ENCODE data around the gene GNPTG.

DNA sequence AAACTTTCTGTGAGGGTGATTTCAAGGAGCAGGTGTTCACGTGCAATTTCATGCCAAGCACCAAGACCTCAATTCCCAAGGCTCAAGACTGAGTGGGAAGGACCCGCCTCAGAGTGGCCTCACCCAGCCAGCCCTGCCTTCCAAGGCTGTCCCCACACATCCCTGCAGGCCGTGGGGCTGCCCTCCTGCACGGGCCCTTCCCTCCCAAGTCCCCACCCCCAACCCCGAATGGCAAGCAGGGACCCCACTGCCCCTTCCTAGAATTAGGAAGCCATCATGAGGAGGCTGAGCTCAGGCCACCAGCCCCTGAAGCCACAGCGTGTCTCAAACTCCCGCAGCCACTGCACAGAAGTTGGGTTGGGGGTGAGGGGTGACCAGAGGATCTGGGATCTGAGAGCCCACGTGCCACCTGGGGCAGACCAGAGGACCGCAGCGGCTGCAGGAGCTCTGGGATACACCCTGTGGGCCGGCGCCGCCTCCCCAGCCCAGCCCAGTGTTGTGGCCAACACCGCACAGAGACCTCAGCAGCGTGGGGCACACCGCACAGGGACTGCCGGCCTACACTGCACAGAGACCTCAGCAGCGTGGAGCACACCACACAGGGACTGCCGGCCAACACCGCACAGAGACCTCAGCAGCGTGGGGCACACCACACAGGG is 20.7 kb downstream of the GNPTG start:
- TF ChIP-seq, protein P1, sequence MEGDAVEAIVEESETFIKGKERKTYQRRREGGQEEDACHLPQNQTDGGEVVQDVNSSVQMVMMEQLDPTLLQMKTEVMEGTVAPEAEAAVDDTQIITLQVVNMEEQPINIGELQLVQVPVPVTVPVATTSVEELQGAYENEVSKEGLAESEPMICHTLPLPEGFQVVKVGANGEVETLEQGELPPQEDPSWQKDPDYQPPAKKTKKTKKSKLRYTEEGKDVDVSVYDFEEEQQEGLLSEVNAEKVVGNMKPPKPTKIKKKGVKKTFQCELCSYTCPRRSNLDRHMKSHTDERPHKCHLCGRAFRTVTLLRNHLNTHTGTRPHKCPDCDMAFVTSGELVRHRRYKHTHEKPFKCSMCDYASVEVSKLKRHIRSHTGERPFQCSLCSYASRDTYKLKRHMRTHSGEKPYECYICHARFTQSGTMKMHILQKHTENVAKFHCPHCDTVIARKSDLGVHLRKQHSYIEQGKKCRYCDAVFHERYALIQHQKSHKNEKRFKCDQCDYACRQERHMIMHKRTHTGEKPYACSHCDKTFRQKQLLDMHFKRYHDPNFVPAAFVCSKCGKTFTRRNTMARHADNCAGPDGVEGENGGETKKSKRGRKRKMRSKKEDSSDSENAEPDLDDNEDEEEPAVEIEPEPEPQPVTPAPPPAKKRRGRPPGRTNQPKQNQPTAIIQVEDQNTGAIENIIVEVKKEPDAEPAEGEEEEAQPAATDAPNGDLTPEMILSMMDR (IDR thresholded peaks at IDR 0.05) = no peak
- no peak for TF ChIP-seq EP300 (IDR thresholded peaks at IDR 0.05; ENCODE audit: borderline replicate concordance in 1 of 2, low read depth in 1 of 2, low read length in 1 of 2)
- TF ChIP-seq, protein P2, sequence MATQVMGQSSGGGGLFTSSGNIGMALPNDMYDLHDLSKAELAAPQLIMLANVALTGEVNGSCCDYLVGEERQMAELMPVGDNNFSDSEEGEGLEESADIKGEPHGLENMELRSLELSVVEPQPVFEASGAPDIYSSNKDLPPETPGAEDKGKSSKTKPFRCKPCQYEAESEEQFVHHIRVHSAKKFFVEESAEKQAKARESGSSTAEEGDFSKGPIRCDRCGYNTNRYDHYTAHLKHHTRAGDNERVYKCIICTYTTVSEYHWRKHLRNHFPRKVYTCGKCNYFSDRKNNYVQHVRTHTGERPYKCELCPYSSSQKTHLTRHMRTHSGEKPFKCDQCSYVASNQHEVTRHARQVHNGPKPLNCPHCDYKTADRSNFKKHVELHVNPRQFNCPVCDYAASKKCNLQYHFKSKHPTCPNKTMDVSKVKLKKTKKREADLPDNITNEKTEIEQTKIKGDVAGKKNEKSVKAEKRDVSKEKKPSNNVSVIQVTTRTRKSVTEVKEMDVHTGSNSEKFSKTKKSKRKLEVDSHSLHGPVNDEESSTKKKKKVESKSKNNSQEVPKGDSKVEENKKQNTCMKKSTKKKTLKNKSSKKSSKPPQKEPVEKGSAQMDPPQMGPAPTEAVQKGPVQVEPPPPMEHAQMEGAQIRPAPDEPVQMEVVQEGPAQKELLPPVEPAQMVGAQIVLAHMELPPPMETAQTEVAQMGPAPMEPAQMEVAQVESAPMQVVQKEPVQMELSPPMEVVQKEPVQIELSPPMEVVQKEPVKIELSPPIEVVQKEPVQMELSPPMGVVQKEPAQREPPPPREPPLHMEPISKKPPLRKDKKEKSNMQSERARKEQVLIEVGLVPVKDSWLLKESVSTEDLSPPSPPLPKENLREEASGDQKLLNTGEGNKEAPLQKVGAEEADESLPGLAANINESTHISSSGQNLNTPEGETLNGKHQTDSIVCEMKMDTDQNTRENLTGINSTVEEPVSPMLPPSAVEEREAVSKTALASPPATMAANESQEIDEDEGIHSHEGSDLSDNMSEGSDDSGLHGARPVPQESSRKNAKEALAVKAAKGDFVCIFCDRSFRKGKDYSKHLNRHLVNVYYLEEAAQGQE (IDR thresholded peaks at IDR 0.05; ENCODE audit: low read depth, low read length) = no peak
- no peak for TF ChIP-seq PBX3 (IDR thresholded peaks at IDR 0.05)
- TF ChIP-seq, protein P3, sequence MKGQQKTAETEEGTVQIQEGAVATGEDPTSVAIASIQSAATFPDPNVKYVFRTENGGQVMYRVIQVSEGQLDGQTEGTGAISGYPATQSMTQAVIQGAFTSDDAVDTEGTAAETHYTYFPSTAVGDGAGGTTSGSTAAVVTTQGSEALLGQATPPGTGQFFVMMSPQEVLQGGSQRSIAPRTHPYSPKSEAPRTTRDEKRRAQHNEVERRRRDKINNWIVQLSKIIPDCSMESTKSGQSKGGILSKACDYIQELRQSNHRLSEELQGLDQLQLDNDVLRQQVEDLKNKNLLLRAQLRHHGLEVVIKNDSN (IDR thresholded peaks at IDR 0.05; ENCODE audit: borderline replicate concordance, low read depth) = no peak
- no peak for TF ChIP-seq RCOR1 (IDR thresholded peaks at IDR 0.05; ENCODE audit: low read length)
- TF ChIP-seq SIN3A (IDR thresholded peaks at IDR 0.05; ENCODE audit: borderline replicate concordance, low read depth, low read length) = no peak
- no peak for TF ChIP-seq RAD21 (IDR thresholded peaks at IDR 0.05; ENCODE audit: low read length)
